Nephron (organoid): ENCODE results near the gene RCAN2.

ENCODE experiments used
- H3K27ac Mint-ChIP-seq, 3 experiments: 2 replicates each; pipeline ENCODE4 v1.8.0; 2020; ENCODE audit warnings: mixed read lengths in 3 of 3, mild to moderate bottlenecking in 2 of 3, moderate library complexity in 1 of 3
- H3K27me3 Mint-ChIP-seq: 2 replicates; pipeline ENCODE4 v1.8.0; 2021; ENCODE audit warnings: low read depth, mild to moderate bottlenecking, moderate library complexity, mixed read lengths
- H3K36me3 Mint-ChIP-seq: 2 replicates; pipeline ENCODE4 v1.8.0; 2020; ENCODE audit warnings: low read depth, mixed read lengths
- H3K4me1 Mint-ChIP-seq: 2 replicates; pipeline ENCODE4 v1.8.0; 2020; ENCODE audit warnings: mixed read lengths
- H3K4me3 Mint-ChIP-seq, 3 experiments: 2 replicates each; pipeline ENCODE4 v1.8.0; 2020; ENCODE audit warnings: mild to moderate bottlenecking in 3 of 3, mixed read lengths in 3 of 3, moderate library complexity in 2 of 3
- H3K9me3 Mint-ChIP-seq: 2 replicates; pipeline ENCODE4 v1.8.0; 2020; ENCODE audit warnings: mixed read lengths
- CTCF ChIP-seq, 3 experiments: fragments of 200-600 bp; sonication (generic); IDR thresholded peaks; one replicate each; pipeline ENCODE4 v1.5.0; 2021; ENCODE audit warnings: antibody characterized with exemption in 3 of 3; ENCODE audit not compliant: unreplicated experiment in 3 of 3

The RCAN2 gene

GRCh38 chr6:46444772-46445454 lies 46.3 kb downstream of the RCAN2 start:
- Mint-ChIP-seq H3K4me1 (no peaks in the 10 kb centered on the region), H3K4me3 (no peak overlapping the region), H3K9me3 (peaks cover 30% of the 10 kb centered on the region), H3K27me3 (no peaks in the 10 kb centered on the region), H3K27ac (no peak overlapping the region), H3K36me3 (peaks cover 4% of the 10 kb centered on the region)
- TF ChIP-seq CTCF (IDR thresholded peaks at IDR 0.05; ENCODE audit: unreplicated experiment in 3 of 3) = no peak

DNA sequence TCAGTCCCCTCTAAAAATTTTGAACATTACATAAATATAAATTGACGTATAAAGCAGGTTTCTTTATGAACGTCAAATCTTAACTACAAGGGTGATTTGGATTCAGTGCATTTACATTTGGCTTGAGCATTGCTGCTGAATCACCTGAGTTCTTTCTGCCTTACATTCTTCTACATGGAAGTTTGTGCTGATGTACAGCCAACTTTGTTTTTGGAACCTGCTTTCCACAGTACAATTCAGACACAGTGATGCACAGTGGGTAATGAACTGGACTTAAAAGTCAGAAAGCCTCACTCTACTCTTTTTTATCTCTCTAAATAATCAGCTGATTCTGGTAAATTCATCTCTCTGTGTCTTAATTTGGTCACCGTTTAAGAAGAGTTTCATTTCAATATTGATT lies 47.6 kb downstream of the RCAN2 start:
- no peak overlapping the region for H3K27ac Mint-ChIP-seq
- no peaks in the 10 kb centered on the region for H3K27me3 Mint-ChIP-seq
- H3K9me3 Mint-ChIP-seq = peaks cover 26% of the 10 kb centered on the region
- no peak overlapping the region for H3K4me3 Mint-ChIP-seq
- peaks cover 1% of the 10 kb centered on the region for H3K36me3 Mint-ChIP-seq
- H3K4me1 Mint-ChIP-seq = no peaks in the 10 kb centered on the region
- TF ChIP-seq CTCF (IDR thresholded peaks at IDR 0.05; ENCODE audit: unreplicated experiment in 3 of 3) = no peak

GRCh38 chr6:46440641-46441040 lies 50.6 kb downstream of the RCAN2 start:
- no peaks in the 10 kb centered on the region for H3K27me3 Mint-ChIP-seq
- no peaks in the 10 kb centered on the region for H3K4me1 Mint-ChIP-seq
- H3K4me3 Mint-ChIP-seq = no peak overlapping the region
- no peak overlapping the region for H3K27ac Mint-ChIP-seq
- H3K9me3 Mint-ChIP-seq = peaks cover 6% of the 10 kb centered on the region
- H3K36me3 Mint-ChIP-seq = no peaks in the 10 kb centered on the region
- no peak for TF ChIP-seq CTCF (IDR thresholded peaks at IDR 0.05; ENCODE audit: unreplicated experiment in 3 of 3)

GRCh38 chr6:46440141-46440540 lies 51.1 kb downstream of the RCAN2 start:
- H3K9me3 Mint-ChIP-seq = peaks cover 1% of the 10 kb centered on the region
- TF ChIP-seq CTCF (IDR thresholded peaks at IDR 0.05; ENCODE audit: unreplicated experiment in 3 of 3) = no peak
- H3K27ac Mint-ChIP-seq = no peak overlapping the region
- no peaks in the 10 kb centered on the region for H3K27me3 Mint-ChIP-seq
- no peak overlapping the region for H3K4me3 Mint-ChIP-seq
- no peaks in the 10 kb centered on the region for H3K36me3 Mint-ChIP-seq
- no peaks in the 10 kb centered on the region for H3K4me1 Mint-ChIP-seq

DNA sequence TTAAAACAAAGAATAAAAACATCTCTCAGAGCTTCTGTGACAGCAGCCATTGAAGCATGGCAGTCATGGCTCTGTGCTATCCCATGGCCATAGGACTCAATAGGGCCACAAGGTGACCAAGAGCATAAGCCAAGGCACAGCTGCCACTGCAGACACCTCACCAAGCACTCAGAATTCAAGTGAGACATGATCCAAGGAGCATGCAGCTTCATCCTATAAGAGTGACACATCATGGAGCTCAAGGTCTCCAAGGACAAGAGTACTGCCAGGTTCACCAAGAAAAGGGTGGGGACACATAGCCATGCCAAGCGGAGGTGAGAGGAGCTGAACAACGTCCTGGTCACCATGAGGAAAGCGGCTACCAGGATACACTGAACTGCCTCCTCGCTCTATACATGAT lies 53.0 kb downstream of the RCAN2 start:
- Mint-ChIP-seq H3K9me3 (peaks cover 1% of the 10 kb centered on the region), H3K4me1 (no peaks in the 10 kb centered on the region), H3K4me3 (no peak overlapping the region), H3K27ac (no peak overlapping the region), H3K27me3 (no peaks in the 10 kb centered on the region), H3K36me3 (no peaks in the 10 kb centered on the region)
- TF ChIP-seq CTCF (IDR thresholded peaks at IDR 0.05; ENCODE audit: unreplicated experiment in 3 of 3) = no peak

GRCh38 chr6:46437671-46438221 lies 53.5 kb downstream of the RCAN2 start:
- H3K4me3 Mint-ChIP-seq = no peak overlapping the region
- H3K27ac Mint-ChIP-seq = no peak overlapping the region
- no peaks in the 10 kb centered on the region for H3K4me1 Mint-ChIP-seq
- H3K36me3 Mint-ChIP-seq = no peaks in the 10 kb centered on the region
- no peak for TF ChIP-seq CTCF (IDR thresholded peaks at IDR 0.05; ENCODE audit: unreplicated experiment in 3 of 3)
- H3K27me3 Mint-ChIP-seq = no peaks in the 10 kb centered on the region
- H3K9me3 Mint-ChIP-seq = peaks cover 3% of the 10 kb centered on the region
